GM21529 (cell line): ENCODE data around the gene STAG1.
"Not testable (repeated sequence)": the region's sequence is repeated elsewhere in the genome, so short reads cannot be mapped to it uniquely, and the experiment has no call there.

ENCODE experiments used
- ATAC-seq: cut with Tn5 transposase; IDR thresholded peaks from one replicate; pipeline ENCODE4 v1.9.1; 2021; ENCODE audit not compliant: unreplicated experiment

STAG1 gene

DNA sequence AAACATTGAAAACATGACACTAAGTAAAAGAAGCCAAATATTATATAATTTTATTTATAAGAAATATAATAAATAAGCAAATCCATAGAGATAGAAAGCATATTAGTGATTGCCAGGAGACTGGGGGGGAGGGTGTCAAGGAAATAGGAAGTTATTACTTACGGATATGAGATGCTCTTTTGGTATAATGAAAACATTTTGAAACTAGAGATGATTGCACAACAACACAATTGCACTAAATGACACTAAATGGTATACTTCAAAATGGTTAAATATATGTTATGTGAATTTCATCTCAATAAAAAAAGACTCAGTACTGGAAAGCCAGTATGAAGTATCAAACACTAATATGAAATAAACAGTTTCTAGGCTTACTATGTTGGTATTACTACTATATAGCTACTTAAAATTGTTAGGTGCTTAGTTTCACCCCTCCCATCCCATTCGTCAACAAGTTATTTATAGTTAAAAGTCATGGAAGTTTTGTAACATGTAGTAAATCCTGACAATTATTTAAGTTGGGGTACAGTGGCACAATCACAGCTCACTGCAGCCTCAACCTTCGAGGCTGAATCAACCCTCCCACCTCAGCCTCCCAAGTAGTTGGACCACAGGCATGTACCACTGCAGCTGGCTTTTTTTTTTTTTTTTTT lies 43.7 kb downstream of the STAG1 start:
- no peak for ATAC-seq

DNA sequence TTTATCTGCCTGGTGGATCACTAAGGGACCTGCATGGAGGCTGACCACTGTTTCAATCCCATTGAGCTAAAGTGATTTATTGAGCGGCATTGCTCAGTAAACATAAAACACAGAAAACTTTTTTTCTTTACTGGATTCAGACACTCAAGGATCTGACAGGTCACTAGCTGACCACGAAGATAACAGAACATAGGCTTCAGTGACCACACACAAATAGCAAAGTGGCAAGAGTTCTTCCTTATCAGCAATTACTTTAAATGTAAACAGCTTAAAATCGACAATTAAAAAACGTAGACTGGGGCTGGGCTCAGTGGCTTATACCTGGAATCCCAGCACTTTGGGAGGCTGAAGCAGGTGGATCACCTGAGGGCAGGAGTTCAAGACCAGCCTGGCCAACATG lies 48.7 kb downstream of the STAG1 start:
- ATAC-seq: no peak

DNA sequence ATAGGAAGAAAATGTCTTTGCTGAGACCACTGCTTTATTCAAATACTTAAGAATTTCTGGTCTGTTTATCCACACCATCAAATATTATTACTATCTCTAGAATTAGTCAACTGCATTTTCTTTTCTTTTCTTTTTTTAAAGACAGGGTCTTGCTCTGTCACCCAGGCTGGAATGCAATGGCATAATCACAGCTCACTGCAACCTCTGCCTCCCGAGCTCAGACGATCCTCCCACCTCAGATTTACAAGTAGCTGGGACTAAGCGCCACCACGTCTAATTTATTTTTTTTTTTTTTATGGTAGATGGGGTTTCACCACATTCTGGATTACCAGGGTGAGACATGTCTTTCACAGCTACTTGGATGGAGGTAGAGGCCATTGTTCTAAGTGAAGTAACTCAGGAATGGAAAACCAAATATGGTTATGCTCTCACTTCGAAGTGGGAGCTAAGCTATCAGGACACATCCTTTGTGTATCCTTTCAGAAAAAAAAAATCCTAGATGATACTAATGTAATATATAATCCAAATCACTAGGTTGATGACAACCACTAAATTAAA lies 52.8 kb downstream of the STAG1 start:
- no peak for ATAC-seq

DNA sequence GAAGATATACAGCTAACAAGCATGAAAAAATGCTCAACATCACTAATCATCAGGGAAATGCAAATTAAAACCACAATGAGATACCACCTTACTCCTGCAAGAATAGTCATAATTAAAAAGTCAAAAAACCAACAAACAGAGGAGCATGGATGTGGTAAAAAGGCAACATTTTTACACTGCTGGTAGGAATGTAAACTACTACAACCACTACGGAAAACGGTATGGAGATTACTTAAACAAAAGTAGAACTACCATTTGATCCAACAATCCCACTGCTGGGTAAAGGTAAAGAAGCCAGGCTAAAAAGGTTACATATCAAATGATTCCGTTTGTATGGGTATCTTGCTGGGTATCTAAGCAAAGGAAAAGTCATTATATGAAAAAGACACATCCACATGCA lies 53.8 kb downstream of the STAG1 start:
- no peak for ATAC-seq

DNA sequence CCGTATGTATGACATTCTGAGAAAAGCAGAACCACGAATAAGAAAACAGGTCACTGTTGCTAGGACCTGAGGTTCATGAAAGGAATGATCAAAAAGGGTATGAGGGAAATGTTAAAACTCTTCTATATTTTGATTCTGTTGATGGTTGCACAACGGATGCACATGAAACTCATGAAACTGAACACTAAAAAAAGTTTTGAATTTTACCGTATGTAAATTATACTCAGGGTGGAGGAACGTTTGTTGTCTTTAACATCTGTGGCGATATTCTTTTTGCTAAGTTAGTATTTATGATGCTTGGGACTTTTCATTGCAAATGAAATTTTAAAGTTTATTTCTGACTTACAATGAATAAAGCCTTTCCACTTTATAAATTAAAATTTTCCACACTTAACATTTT lies 55.4 kb downstream of the STAG1 start:
- no peak for ATAC-seq

DNA sequence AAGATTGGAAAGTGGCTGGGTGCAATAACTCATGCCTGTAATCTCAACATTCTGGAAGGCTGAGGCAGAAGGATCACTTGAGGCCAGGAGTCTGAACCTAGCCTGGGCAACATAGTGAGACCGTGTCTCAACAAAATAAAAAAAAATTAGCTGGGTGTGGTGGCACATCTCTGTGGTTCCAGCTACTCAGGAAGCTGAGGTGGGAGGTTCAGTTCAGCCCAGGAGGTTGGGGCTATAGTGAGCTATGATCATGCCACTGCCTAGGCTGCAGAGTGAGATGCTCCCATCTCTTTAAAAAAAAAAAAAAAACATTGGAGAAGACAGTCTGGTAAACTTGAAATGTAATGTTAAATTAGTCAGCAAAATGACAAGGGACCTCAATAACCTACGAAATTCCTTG lies 57.9 kb downstream of the STAG1 start:
- no peak for ATAC-seq

DNA sequence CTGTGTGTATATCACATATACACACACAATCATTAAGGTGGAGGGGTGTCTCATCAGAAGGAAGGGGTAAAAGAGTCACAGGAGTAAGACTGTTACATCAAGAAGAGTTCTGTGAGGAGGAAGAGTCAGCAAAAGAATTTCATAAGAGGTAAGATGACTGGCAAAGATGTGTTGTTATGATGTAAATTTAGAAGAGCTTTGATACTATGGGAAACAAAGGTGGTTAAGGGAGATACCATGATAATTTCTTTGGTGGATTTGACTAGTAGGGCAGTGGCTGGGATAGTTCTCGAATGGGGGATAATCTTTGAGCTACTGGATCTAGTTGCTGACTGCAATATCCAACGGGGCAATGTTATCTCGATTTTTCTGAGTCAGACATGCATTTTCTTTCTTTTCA lies 61.6 kb downstream of the STAG1 start:
- no peak for ATAC-seq

DNA sequence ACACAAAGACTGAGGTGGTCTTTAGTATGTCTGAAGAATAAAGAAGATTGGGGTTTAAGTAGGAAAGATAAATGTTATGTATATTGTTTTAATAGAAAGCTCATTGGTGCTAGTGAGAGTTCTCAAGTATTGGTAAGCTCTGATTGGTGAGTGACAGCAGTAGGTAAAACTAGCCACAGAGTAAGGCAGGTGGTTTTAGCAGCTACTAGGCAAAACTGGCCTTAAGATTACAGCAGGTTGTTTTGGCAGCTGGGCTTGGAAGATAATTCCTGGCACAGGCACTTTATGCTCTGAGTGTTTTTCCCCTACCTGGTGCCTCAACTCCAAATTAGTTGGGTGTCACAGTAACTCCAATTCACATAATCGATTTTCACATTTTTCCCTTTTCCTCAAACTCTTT lies 66.3 kb downstream of the STAG1 start:
- no peak for ATAC-seq

DNA sequence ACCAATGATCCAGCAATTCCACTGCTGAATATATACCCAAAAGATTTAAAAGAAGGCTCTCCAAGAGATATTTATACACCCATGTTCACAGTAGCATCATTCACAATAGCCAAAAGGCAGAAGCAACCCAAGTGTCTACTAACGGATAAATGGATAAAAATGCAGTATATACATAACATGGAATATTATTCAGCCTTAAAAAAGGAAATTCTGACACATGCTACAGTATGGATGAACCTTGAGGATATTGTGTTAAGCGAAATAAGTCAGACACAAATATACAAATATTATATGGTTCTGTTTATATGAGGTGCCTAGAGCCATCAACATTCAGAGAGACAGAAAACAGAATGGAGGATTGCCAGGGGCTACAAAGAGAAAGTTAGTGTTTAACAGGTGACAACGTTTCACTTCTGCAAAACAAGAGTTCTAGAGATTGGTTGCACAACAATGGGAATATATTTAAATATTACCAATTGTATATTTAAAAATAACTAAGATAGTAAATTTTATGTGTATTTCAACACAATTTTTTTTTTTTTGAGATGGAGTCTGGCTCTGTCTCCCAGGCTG lies 69.4 kb downstream of the STAG1 start:
- ATAC-seq: no peak

DNA sequence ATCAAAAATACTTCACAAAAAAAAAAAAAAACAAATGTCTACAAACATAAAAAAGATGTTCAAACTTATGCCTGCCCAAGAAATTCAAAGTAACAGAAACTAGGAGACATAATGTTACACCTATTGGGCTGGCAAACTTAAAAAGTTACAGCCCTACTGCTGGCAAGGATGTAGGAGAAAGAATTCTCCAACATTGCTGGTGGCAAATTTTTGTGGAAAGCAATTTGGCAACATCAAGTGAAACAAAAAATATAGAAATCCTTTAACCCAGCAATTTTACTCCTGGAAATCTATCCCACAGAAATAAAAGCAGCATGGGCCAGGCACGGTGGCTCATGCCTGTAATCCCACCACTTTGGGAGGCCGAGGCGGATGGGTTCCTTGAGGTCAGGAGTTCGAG lies 73.2 kb downstream of the STAG1 start:
- no peak for ATAC-seq

DNA sequence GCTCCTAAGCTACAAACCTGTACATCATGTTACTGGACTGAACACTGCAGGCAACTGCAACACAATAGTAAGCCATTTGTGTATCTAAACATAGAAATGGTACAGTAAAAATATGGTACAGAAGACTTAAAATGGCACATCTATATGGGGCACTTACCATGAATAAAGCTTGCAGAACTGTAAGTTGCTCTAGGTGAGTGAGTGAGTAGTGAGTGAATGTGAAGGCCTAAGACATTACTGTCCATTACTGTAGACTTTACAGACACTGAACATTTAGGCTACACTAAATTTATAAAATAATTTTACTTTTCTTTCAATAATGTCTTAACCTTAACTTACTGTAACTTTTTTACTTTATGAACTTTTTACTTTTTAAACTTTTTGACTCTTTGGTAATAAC lies 76.2 kb downstream of the STAG1 start:
- ATAC-seq: no peak

DNA sequence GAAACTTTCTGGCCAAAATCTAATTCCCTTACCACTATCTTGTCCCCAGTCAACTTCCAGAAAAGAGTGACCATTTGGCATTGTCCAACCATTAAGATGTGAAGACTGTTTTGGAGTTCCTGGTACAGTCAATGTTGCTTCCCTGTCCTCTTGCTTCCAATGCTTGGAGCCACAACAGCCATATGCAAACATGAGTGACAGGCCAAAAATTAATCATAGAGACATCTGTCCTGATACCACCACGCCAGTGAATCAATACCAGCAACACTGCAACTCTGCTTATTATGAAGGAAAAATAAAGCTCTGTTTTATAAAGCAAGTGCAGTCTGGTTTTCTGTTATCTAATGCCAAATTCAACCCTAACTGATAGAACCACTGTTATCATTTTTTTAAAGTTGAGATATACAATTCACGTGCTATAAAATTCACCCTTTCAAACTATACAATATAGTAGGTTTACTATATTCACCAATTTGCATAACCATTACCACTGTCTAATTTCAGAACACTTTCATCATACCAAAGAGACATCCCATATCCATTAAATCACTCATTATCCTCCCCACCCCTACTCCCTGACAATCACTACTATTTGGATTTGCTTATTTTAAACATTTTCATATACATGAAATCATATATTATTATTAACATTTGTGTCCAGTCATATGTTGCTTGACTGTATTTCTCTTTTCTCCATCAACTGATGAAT lies 76.9 kb downstream of the STAG1 start:
- ATAC-seq: no peak

DNA sequence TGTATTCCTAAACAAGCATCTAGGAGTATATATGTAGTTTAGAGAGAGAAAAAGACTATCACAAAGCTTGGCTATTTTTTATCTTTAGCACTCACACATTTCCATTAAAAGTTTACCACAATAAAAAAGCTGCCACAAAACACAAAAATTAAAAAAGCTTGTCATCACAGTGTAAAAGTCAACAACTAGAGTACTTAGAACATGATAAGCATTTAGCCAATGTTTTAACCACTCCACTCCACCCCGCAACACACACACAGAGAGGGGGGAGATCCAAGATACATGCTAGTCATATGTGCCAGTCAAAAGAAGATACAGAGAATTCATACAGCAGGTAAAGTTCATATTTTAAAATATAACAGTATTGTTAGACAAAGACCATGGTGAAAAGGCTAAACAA lies 79.7 kb downstream of the STAG1 start:
- no peak for ATAC-seq

DNA sequence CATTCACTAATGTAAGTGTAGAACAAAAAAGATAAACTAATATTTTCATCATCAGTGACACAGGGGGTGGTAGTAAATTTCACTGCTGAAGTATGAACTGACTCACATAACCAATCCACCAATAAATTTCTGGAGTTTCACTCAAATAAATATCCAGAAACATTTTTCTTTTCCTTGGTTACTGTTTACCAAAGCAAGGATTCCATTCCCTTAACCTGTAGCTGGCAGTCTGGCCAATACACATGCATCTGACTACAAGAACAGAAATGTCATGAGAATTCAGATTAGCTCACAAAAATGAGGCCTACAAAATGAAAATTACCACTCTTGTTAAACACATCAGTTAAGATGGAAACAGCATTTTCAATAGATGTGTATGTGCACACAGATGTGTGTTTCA lies 80.3 kb downstream of the STAG1 start:
- no peak for ATAC-seq

DNA sequence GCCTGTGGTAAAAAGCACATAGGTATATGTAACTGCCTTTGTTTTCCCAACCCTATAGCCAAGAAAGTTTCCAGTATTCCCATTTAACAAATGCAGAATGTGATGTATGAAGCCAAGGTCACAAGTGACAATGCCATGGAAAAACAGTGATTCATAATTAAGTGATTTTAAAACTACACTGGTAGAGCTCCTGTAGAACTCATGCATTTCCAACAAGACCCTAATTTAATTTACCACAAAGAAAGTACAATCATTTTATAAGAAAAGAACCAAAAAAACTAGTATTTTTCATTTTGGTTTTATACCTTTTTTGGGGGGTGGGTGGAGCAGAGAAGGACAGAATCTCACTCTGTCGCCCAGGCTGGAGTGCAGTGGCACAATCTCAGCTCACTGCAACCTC lies 82.0 kb downstream of the STAG1 start:
- no peak for ATAC-seq

DNA sequence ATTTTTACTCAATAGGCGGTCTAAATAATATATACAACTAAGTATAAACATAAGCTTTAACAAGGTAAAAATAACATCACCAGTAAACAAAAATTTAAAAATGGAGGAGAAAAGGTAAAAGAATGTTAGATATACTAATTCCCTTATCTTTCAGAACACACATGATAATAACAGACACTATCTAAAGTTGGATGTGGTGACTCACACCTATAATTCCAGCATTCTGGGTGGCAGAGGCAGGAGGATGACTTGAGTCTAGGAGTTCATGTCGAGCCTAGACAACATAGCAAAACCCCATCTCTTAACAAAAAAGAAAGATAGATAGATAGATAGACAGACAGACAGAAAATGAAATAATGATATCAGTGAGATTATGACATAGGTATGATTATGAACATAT lies 85.1 kb downstream of the STAG1 start:
- no peak for ATAC-seq

DNA sequence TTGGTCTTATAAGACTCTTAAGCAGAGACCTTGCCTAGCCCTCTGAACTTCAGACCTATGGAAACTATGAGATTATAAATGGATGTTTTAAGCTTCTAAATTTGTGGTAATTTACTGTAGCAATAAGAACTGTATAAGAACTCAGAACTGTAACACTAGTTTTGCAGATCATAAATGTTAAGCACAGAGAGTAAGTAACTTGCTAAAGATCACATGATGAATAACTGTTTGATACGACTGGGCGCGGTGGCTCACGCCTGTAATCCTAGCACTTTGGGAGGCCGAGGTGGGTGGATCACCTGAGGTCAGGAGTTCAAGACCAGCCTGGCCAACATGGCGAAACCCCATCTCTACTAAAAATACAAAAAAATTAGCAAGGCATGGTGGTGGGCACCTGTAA lies 85.9 kb downstream of the STAG1 start:
- ATAC-seq: not testable (repeated sequence)

DNA sequence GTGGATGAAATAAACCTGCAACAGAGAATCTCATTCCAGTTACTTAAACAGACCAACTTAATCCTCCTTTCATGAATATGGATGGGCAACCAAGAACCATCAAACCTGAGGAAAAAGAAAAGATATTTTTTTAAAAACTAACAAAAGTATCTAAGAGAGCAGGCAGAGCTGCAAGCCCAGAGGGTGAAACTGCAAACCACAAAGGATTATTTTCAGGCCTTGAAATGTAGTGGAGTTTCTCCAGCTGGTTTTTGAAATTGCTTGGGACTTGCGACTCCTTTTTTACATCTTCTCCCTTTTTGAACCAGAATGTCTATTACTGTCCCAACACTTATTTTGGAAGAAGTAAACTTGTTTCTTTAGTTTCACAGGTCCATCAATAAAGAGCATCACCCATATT lies 87.4 kb downstream of the STAG1 start:
- no peak for ATAC-seq

DNA sequence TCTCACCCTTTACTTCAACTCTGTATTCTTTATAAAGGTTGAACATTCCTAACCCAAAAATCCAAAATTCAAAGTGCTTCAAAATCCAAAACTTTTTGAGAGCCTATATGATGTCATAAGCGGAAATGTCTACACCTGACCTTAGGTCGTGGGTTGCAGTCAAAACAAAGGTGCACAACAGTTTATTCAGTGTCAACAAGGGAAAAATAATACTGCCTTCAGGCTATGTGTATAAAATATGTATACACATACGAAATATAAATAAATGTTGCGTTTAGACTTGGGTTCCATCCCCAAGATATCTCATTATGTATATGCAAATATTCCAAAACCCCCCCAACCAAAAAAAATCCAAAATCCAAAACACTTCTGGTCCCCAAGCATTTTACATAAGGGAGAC lies 90.9 kb downstream of the STAG1 start:
- ATAC-seq: no peak

DNA sequence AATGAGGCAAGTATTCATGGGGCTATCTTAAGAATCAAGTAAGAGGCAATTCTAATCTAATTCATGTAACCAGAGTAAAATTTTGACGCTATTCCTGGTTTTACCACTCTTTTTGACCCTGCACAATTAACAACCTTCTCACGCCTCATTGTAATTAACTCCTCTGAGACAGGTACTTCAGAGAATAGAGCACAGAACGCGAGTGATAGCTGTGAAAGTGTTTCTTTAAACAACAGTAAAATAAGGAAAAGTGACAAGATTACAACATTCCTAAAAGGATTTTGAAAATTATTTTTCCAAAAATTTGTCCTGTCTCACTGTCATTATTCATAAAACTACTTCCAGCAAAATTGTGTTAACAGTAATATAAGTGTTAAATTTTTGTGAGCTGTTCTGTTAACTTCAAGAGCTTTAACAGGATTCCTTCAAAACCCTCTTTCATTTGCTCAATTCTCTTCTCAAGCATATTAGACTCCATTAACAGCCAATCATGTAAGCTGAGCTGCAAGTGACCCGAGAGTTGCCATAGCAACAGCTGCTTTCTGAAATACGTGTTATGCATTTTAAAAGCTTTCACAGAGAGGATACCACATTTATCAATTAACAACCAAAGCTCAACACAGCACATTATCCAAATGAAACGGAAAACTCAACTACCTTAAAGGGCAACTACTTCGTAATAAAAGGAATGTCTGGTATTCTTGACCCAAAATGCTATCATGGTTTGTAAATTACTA lies 93.1 kb downstream of the STAG1 start:
- no peak for ATAC-seq

DNA sequence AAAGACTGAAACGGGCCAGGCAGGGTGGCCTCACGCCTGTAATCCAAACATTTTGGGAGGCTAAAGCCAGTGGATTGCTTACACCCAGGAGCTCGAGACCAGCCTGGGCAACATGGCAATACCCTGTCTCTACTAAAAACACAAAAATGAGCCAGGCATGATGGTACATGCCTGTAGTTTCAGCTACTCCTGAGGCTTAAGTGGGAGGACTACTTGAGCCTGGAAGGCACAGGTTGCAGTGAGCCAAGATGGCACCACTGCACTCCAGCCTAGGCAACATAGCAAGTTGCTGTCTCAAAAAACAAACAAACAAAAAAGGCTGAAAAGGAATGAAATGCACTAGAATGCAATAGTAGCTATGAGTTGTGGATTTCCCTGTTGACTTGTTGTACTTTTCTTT lies 94.7 kb downstream of the STAG1 start:
- ATAC-seq: no peak

DNA sequence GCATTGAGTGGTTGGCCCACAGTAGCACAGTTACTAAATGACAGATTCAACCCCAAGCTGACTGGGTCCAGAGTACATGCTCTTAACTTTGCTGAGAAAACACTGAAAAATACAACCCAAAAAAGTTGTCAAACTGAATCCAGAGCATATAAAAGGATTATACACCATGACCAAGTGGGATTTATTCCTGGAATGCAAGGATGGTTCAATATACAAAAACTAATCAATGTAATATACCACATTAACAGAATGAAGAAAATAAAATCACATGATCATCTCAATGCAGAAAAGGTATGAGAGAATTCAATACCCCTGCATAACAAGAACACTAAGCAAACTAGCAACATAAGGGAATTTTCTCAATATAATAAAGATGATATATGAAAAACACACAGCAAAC lies 98.5 kb downstream of the STAG1 start:
- no peak for ATAC-seq
